ENCODE results near the gene IGLL5. TPM values are rescaled to one million over a fixed set of nuclear protein-coding genes. Genes with fewer than 3 reads are reported as not detected.

IGLL5 gene
- total and polyA plus RNA-seq, 9 of the 15 experiments (the other 6 are each of a cell fraction or from before 2014, with no cell fraction given): not detected

DNA sequence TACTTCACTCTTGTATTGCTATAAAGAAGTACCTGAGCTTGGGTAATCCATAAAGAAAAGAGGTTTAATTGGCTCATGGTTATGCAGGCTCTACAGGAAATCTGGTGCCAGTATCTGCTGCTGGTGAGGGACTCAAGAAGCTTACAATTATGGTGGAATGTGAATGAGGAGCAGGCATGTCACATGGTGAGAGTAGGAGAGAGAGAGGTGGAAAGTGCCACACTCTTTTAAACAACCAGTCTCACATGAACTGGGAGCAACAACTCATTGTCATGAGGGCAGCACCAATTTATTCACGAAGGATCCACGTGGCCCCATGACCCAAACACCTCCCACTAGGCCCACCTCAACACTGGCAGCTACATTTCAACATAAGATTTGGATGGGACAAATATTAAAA is 24.6 kb upstream of the IGLL5 start:
- H4K20me1 ChIP-seq (replicated peaks; ENCODE audit: control insufficient read depth, insufficient read depth, low read length): peaks cover 8% of the 10 kb centered on the region; the same call in 1 of the 2 replicates
- ATAC-seq (no peak), FAIRE-seq (no peak), DNase-seq (ENCODE audit: extremely low read depth in 1 of 4, low spot score in 3 of 4) (no peak)
- H3K9ac ChIP-seq (ENCODE audit: insufficient read depth in 1 of 2, low read depth in 2 of 2, low read length in 2 of 2): no peak overlapping the region
- TF ChIP-seq, protein P1, sequence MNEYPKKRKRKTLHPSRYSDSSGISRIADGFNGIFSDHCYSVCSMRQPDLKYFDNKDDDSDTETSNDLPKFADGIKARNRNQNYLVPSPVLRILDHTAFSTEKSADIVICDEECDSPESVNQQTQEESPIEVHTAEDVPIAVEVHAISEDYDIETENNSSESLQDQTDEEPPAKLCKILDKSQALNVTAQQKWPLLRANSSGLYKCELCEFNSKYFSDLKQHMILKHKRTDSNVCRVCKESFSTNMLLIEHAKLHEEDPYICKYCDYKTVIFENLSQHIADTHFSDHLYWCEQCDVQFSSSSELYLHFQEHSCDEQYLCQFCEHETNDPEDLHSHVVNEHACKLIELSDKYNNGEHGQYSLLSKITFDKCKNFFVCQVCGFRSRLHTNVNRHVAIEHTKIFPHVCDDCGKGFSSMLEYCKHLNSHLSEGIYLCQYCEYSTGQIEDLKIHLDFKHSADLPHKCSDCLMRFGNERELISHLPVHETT (CRISPR knock-in tag; conservative IDR thresholded peaks at IDR 0.05 in 1 of 2, IDR thresholded peaks at IDR 0.05 in 1 of 2): peak in 1 of 2 experiments; percentile 57; a peak in 1 of 4 replicates
- TF ChIP-seq, protein P2, sequence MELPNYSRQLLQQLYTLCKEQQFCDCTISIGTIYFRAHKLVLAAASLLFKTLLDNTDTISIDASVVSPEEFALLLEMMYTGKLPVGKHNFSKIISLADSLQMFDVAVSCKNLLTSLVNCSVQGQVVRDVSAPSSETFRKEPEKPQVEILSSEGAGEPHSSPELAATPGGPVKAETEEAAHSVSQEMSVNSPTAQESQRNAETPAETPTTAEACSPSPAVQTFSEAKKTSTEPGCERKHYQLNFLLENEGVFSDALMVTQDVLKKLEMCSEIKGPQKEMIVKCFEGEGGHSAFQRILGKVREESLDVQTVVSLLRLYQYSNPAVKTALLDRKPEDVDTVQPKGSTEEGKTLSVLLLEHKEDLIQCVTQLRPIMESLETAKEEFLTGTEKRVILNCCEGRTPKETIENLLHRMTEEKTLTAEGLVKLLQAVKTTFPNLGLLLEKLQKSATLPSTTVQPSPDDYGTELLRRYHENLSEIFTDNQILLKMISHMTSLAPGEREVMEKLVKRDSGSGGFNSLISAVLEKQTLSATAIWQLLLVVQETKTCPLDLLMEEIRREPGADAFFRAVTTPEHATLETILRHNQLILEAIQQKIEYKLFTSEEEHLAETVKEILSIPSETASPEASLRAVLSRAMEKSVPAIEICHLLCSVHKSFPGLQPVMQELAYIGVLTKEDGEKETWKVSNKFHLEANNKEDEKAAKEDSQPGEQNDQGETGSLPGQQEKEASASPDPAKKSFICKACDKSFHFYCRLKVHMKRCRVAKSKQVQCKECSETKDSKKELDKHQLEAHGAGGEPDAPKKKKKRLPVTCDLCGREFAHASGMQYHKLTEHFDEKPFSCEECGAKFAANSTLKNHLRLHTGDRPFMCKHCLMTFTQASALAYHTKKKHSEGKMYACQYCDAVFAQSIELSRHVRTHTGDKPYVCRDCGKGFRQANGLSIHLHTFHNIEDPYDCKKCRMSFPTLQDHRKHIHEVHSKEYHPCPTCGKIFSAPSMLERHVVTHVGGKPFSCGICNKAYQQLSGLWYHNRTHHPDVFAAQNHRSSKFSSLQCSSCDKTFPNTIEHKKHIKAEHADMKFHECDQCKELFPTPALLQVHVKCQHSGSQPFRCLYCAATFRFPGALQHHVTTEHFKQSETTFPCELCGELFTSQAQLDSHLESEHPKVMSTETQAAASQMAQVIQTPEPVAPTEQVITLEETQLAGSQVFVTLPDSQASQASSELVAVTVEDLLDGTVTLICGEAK (IDR thresholded peaks at IDR 0.05): no peak
- TF ChIP-seq, protein P2 (CRISPR knock-in tag; IDR thresholded peaks at IDR 0.05): peak; percentile 44; the same call in 1 of the 2 replicates
- TF ChIP-seq HNRNPL (IDR thresholded peaks at IDR 0.05; ENCODE audit: low read depth, low read length) (no peak), ZNF174 (CRISPR knock-in tag; IDR thresholded peaks at IDR 0.05) (no peak), ZNF184 (CRISPR knock-in tag; IDR thresholded peaks at IDR 0.05) (0 out of 2 replicates have a peak, but pooled peaks have one; percentile 11), BHLHE40 (IDR thresholded peaks at IDR 0.05; ENCODE audit: low read length) (no peak)
- TF ChIP-seq, protein P3, sequence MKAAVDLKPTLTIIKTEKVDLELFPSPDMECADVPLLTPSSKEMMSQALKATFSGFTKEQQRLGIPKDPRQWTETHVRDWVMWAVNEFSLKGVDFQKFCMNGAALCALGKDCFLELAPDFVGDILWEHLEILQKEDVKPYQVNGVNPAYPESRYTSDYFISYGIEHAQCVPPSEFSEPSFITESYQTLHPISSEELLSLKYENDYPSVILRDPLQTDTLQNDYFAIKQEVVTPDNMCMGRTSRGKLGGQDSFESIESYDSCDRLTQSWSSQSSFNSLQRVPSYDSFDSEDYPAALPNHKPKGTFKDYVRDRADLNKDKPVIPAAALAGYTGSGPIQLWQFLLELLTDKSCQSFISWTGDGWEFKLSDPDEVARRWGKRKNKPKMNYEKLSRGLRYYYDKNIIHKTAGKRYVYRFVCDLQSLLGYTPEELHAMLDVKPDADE (conservative IDR thresholded peaks at IDR 0.05; ENCODE audit: control insufficient read depth, low read depth, low read length): no peak
- no peak overlapping the region for H3K27ac ChIP-seq (ENCODE audit: extremely low read depth, low read depth, low read length)
- H3K36me3 ChIP-seq (ENCODE audit: control insufficient read depth, insufficient read depth, low read length): no peaks in the 10 kb centered on the region
- ChIA-PET CTCF (ENCODE audit: low intra/inter-chr PET ratio) (no interaction called here), POLR2A (interaction anchor here (0.5 to 4.2 kb wide), 13 partner anchors 8 to 405 kb away, joined by 3 to 24 read pairs (median 4); no protein-coding TSS in a partner anchor)
- H3K9me1 ChIP-seq (ENCODE audit: control insufficient read depth, insufficient read depth, low read length): no peaks in the 10 kb centered on the region
- no TSS peak for BruUV-seq (replicated peaks)
- H3K79me2 ChIP-seq (ENCODE audit: control insufficient read depth, insufficient read depth, low read length): no peaks in the 10 kb centered on the region
- peaks cover 21 to 23% of the 10 kb centered on the region in 2 experiments for H3K27me3 ChIP-seq (ENCODE audit: control insufficient read depth in 2 of 2, insufficient read depth in 2 of 2, low read length in 2 of 2)
- no peaks in the 10 kb centered on the region for H3K9me3 ChIP-seq (replicated peaks; ENCODE audit: control insufficient read depth, insufficient read depth, low read depth, low read length)
- H3K4me3 ChIP-seq: no peak overlapping the region
- WGBS (ENCODE audit: insufficient coverage, low coverage, missing lambda C conversion rate): under 1% methylated on average over 2 of the region's 2 CpGs
- intact Hi-C loops (cut with micrococcal nuclease): loop anchor here (10.0 kb wide), 1 partner anchor 648 kb away; no protein-coding TSS in a partner anchor
- no peaks in the 10 kb centered on the region for H3K4me1 ChIP-seq (replicated peaks in 1 of 2; ENCODE audit: control insufficient read depth in 2 of 2, insufficient read depth in 2 of 2, low read length in 2 of 2)
- no peak overlapping the region for H2AFZ ChIP-seq (ENCODE audit: low read depth, low read length)
- H3K4me2 ChIP-seq (ENCODE audit: insufficient read depth, low read length): no peak overlapping the region
- in situ Hi-C loops (cut with MboI): no loop called here

All from K562 (cell line).